ENCODE measurements around the gene BTD. TPM values are rescaled to one million over a fixed set of nuclear protein-coding genes. Genes with fewer than 3 reads are reported as not detected.

The BTD gene
- total and polyA plus RNA-seq, 2 donors (not counting 3 experiments of a cell fraction or from before 2014, with no cell fraction given) = 20.3 to 32.2 TPM

GRCh38 chr3:15646851-15647511 lies 45.4 kb downstream of the BTD start:
- H2AFZ ChIP-seq (ENCODE audit: low read depth, low read length) = no peak overlapping the region
- dilution Hi-C loops (cut with MboI; ENCODE audit: extremely low pct_ligation_motif_present, low sequenced_read_pairs) = loop anchor here (25.0 kb wide), 1 partner anchor 415 kb away; no protein-coding TSS in a partner anchor
- peak overlapping the region in 1 of 3 experiments; percentile 8 for H3K4me3 ChIP-seq (replicated peaks in 1 of 3; ENCODE audit: insufficient read depth in 1 of 3, low read depth in 1 of 3, low read length in 3 of 3)
- no peaks in the 10 kb centered on the region for H3K79me2 ChIP-seq (ENCODE audit: control insufficient read depth, insufficient read depth, low read length)
- peak overlapping the region; percentile 99 for H3K27ac ChIP-seq (ENCODE audit: insufficient read depth, low read depth, low read length)
- H3K4me1 ChIP-seq (ENCODE audit: control insufficient read depth, extremely low read depth, insufficient read depth, low read length) = peaks cover 46% of the 10 kb centered on the region
- no peaks in the 10 kb centered on the region for H3K36me3 ChIP-seq (ENCODE audit: control insufficient read depth in 2 of 2, extremely low read depth in 1 of 2, insufficient read depth in 2 of 2, low read length in 2 of 2)
- no peaks in the 10 kb centered on the region for H3K9me3 ChIP-seq (replicated peaks; ENCODE audit: control insufficient read depth, insufficient read depth, low read length)
- no peaks in the 10 kb centered on the region for H3K9me1 ChIP-seq (replicated peaks; ENCODE audit: control insufficient read depth, extremely low read depth, insufficient read depth, low read length)
- H3K4me2 ChIP-seq (ENCODE audit: insufficient read depth, low read length) = peak overlapping the region; percentile 70
- DNase-seq (ENCODE audit: low read depth, low spot score) (peak; percentile 98), FAIRE-seq (no peak)
- peak; percentile 99 for TF ChIP-seq FOS (IDR thresholded peaks at IDR 0.05; ENCODE audit: borderline replicate concordance, insufficient read depth, low read length)
- TF ChIP-seq GATA2 (IDR thresholded peaks at IDR 0.05; ENCODE audit: insufficient read depth, insufficient read length, low read depth, low read length) = peak; percentile 51
- peak; percentile 20 for TF ChIP-seq MAX (IDR thresholded peaks at IDR 0.05; ENCODE audit: insufficient read depth, insufficient read length)
- peak; percentile 94 for TF ChIP-seq POLR2AphosphoS5 (IDR thresholded peaks at IDR 0.05; ENCODE audit: insufficient read depth, low read depth, low read length)
- peak; percentile 93 for TF ChIP-seq JUN (IDR thresholded peaks at IDR 0.05; ENCODE audit: borderline replicate concordance, insufficient read depth, insufficient read length, low read depth)
- TF ChIP-seq EZH2 (IDR thresholded peaks at IDR 0.05; ENCODE audit: borderline replicate concordance, low read depth, low read length, severe bottlenecking) = no peak
- TF ChIP-seq MYC (IDR thresholded peaks at IDR 0.05; ENCODE audit: low read depth, low read length) = peak; percentile 8
- no peak for TF ChIP-seq CTCF (IDR thresholded peaks at IDR 0.05; ENCODE audit: extremely low read depth in 1 of 2, insufficient read depth in 1 of 2, low read depth in 1 of 2, low read length in 2 of 2)
- TF ChIP-seq POLR2A (IDR thresholded peaks at IDR 0.05; ENCODE audit: low read depth, low read length) = no peak
- POLR2A ChIA-PET = interaction anchor here (1.0 to 2.6 kb wide), 3 partner anchors 12 to 46 kb away, joined by 4 to 21 read pairs (median 16); partner anchors contain the start of genes BTD and HACL1
- H3K27me3 ChIP-seq (ENCODE audit: control insufficient read depth in 2 of 2, insufficient read depth in 2 of 2, low read length in 2 of 2) = no peaks in the 10 kb centered on the region
- H4K20me1 ChIP-seq (replicated peaks; ENCODE audit: control insufficient read depth, extremely low read depth, insufficient read depth, low read length) = no peaks in the 10 kb centered on the region
- CTCF ChIA-PET = interaction anchor here (0.9 to 3.7 kb wide), 6 partner anchors 8 to 165 kb away, joined by 3 to 44 read pairs (median 6); partner anchors contain the start of gene ANKRD28
- TSS peak; percentile 68 for BruUV-seq (replicated peaks)
- intact Hi-C loops (cut with micrococcal nuclease) = loop anchor here (1.0 to 2.0 kb wide), 8 partner anchors 11 to 413 kb away; partner anchors contain the start of genes ANKRD28, BTD and HACL1
- H3K9ac ChIP-seq (replicated peaks; ENCODE audit: extremely low read depth, insufficient read depth, low read length) = peak overlapping the region; percentile 95

Data from endothelial cell of umbilical vein (primary cell).